Breast epithelium (tissue), 3 donors: Measurements from ENCODE around the gene TAS1R3.

Experiments
- CTCF ChIP-seq, 3 donors: fragments of 450-650 bp; IDR thresholded peaks; one replicate each; pipeline ENCODE4 v1.5.1; 2016 to 2017; ENCODE audit warnings: antibody characterized with exemption in 3 of 3, mild to moderate bottlenecking in 3 of 3, moderate library complexity in 3 of 3
- POLR2A ChIP-seq: fragments of 450-650 bp; IDR thresholded peaks from one replicate; pipeline ENCODE4 v1.6.1; 2016; ENCODE audit warnings: antibody characterized with exemption, mild to moderate bottlenecking, moderate library complexity
- POLR2AphosphoS5 ChIP-seq, 3 donors: sonication (generic); formaldehyde crosslinking; IDR thresholded peaks; one replicate each; pipeline ENCODE4 v1.6.1; 2017; ENCODE audit warnings: antibody characterized with exemption in 3 of 3

DNA sequence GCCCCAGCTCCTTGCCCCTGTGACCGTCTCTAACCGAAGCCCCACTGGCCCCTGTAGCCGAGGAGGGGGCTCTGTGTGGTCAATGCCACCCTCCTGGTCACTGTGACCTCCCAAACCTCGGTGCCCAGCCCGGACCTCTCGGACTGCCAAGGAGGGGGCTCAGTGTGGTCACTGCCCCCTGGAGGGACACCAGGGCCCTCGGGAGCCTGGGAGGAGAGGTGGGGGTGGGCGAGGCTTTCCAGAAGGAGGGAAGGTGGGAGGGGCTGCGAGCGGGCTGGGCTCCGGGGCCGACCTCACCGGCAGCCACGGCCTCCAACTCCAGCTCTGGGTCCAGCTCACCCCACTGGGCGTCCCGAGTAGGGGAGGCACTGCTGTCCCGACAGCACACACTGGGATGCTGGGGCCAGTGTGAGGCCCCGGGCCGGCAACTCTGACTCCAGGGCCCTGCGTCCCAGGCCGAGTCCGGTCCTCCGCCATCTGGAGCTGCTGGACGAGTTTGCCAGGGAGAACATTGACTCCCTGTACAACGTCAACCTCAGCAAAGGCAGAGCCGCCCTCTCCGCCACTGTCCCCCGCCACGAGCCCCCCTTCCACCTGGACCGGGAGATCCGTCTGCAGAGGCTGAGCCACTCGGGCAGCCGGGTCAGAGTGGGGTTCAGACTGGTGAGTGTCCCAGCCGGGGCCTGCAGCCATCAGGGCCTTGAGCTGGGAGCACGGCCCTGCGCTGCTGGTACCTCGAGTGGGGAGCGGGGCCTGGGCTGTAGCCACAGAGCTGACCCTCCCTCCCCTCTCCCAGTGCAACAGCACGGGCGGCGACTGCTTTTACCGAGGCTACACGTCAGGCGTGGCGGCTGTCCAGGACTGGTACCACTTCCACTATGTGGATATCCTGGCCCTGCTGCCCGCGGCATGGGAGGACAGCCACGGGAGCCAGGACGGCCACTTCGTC is 44.5 kb upstream of the TAS1R3 start:
- TF ChIP-seq CTCF (IDR thresholded peaks at IDR 0.05), result no peak
- TF ChIP-seq POLR2A, result no peak
- TF ChIP-seq POLR2AphosphoS5 (IDR thresholded peaks at IDR 0.05), result no peak
